GM23338 (cell line): ENCODE data around the gene CLEC3B. TPM values are rescaled to one million over a fixed set of nuclear protein-coding genes. Genes with fewer than 3 reads are reported as not detected.

Source experiments
- ATAC-seq: fragments of 200-7000 bp; cut with Tn5 transposase; 3 replicates; pipeline ENCODE4 v1.9.1; 2020
- DNase-seq: peaks from one replicate; pipeline ENCODE4 v3.0.0-alpha.2; 2015; ENCODE audit warnings: low spot score
- H2AFZ ChIP-seq: fragments of 200-600 bp; sonication (generic); 2 replicates; pipeline ENCODE4 v1.8.0; 2016; ENCODE audit warnings: antibody characterized with exemption, mild to moderate bottlenecking, moderate library complexity
- H3F3A ChIP-seq: fragments of 200-600 bp; sonication (generic); replicated peaks from 2 replicates; pipeline ENCODE4 v1.8.0; 2017; ENCODE audit warnings: antibody characterized with exemption, mixed run types, low read depth
- H3K27ac ChIP-seq: fragments of 200-600 bp; sonication (generic); 2 replicates; pipeline ENCODE4 v1.6.1; 2016; ENCODE audit warnings: low read depth
- H3K27me3 ChIP-seq: fragments of 200-600 bp; sonication (generic); 2 replicates; pipeline ENCODE4 v1.8.0; 2016; ENCODE audit warnings: mild to moderate bottlenecking, mixed run types, moderate library complexity; ENCODE audit not compliant: insufficient read depth
- H3K36me3 ChIP-seq: fragments of 200-600 bp; sonication (generic); 2 replicates; pipeline ENCODE4 v1.8.0; 2016; ENCODE audit warnings: mild to moderate bottlenecking; ENCODE audit not compliant: insufficient read depth
- H3K4me1 ChIP-seq: fragments of 200-600 bp; sonication (generic); 2 replicates; pipeline ENCODE4 v1.8.0; 2016; ENCODE audit warnings: mild to moderate bottlenecking, moderate library complexity; ENCODE audit not compliant: insufficient read depth
- H3K4me2 ChIP-seq: fragments of 200-600 bp; sonication (generic); 2 replicates; pipeline ENCODE4 v1.7.1; 2017; ENCODE audit warnings: mixed run types
- H3K4me3 ChIP-seq: fragments of 200-600 bp; sonication (generic); 2 replicates; pipeline ENCODE4 v1.6.1; 2016; ENCODE audit warnings: mixed run types
- H3K79me2 ChIP-seq: fragments of 200-600 bp; sonication (generic); replicated peaks from 2 replicates; pipeline ENCODE4 v1.8.0; 2017; ENCODE audit warnings: mild to moderate bottlenecking; ENCODE audit not compliant: insufficient read depth
- H3K9me2 ChIP-seq: fragments of 200-600 bp; sonication (generic); 2 replicates; pipeline ENCODE4 v1.8.0; 2017; ENCODE audit not compliant: insufficient read depth
- H4K20me1 ChIP-seq: fragments of 200-600 bp; sonication (generic); replicated peaks from 2 replicates; pipeline ENCODE4 v1.8.0; 2017; ENCODE audit warnings: mild to moderate bottlenecking; ENCODE audit not compliant: insufficient read depth
- H3K27ac Mint-ChIP-seq: 2 replicates; pipeline ENCODE4 v1.8.0; 2020; ENCODE audit warnings: inconsistent platforms, mild to moderate bottlenecking, moderate library complexity, mixed read lengths
- H3K27me3 Mint-ChIP-seq: 3 replicates; pipeline ENCODE4 v1.8.0; 2022; ENCODE audit warnings: low read depth, mild to moderate bottlenecking, moderate library complexity, mixed read lengths, inconsistent platforms; ENCODE audit not compliant: insufficient read depth, poor library complexity
- H3K36me3 Mint-ChIP-seq: 3 replicates; pipeline ENCODE4 v1.8.0; 2021; ENCODE audit warnings: low read depth, mild to moderate bottlenecking, inconsistent platforms, moderate library complexity, mixed read lengths
- H3K4me1 Mint-ChIP-seq: 3 replicates; pipeline ENCODE4 v1.8.0; 2020; ENCODE audit warnings: mild to moderate bottlenecking, inconsistent platforms, mixed read lengths
- H3K4me3 Mint-ChIP-seq: 3 replicates; pipeline ENCODE4 v1.8.0; 2021; ENCODE audit warnings: moderate library complexity, mild to moderate bottlenecking, inconsistent platforms, mixed read lengths
- H3K9me3 Mint-ChIP-seq: 3 replicates; pipeline ENCODE4 v1.8.0; 2020; ENCODE audit warnings: moderate library complexity, mild to moderate bottlenecking, inconsistent platforms, mixed read lengths
- CREB1 ChIP-seq: fragments of 250-450 bp; sonication (Bioruptor Pico); IDR thresholded peaks from 2 replicates; pipeline ENCODE4 v1.5.0; 2020; ENCODE audit warnings: low read depth, mild to moderate bottlenecking, moderate library complexity
- EZH2 ChIP-seq: fragments of 200-600 bp; sonication (generic); IDR thresholded peaks from one replicate; pipeline ENCODE4 v1.8.0; 2017; ENCODE audit warnings: antibody characterized with exemption, mild to moderate bottlenecking, low read depth; ENCODE audit not compliant: unreplicated experiment
- EZH2phosphoT487 ChIP-seq: fragments of 200-600 bp; sonication (generic); IDR thresholded peaks from one replicate; pipeline ENCODE4 v1.8.1; 2018; ENCODE audit warnings: antibody characterized with exemption; ENCODE audit not compliant: unreplicated experiment
- JUNB ChIP-seq: IDR thresholded peaks from one replicate; pipeline ENCODE4 v1.6.1; 2016; ENCODE audit warnings: antibody characterized with exemption; ENCODE audit not compliant: unreplicated experiment
- NANOG ChIP-seq: IDR thresholded peaks from 2 replicates; pipeline ENCODE4 v1.6.1; 2016; ENCODE audit warnings: antibody characterized with exemption, borderline replicate concordance
- POLR2AphosphoS5 ChIP-seq: IDR thresholded peaks from 2 replicates; pipeline ENCODE4 v1.6.1; 2016; ENCODE audit warnings: antibody characterized with exemption, low read depth
- STAT1 ChIP-seq: IDR thresholded peaks from one replicate; pipeline ENCODE4 v1.6.1; 2016; ENCODE audit warnings: antibody characterized with exemption; ENCODE audit not compliant: unreplicated experiment
- ZNF114 ChIP-seq: fragments of 250-450 bp; sonication (Bioruptor Pico); IDR thresholded peaks from 2 replicates; pipeline ENCODE4 v1.5.0; 2020; ENCODE audit warnings: mild to moderate bottlenecking, moderate library complexity
- ZNF331 ChIP-seq: fragments of 250-450 bp; sonication (Bioruptor Pico); IDR thresholded peaks from 2 replicates; pipeline ENCODE4 v1.5.0; 2020; ENCODE audit warnings: low read depth, mild to moderate bottlenecking, moderate library complexity
- polyA plus RNA-seq: library from polyadenylated mRNA; unstranded; fragments of >200 nt; fragmentation: Nextera tagmentation; extraction: Ambion mirVana; gene quantifications from 2 replicates; pipeline ENCODE4 v1.2.1, GENCODE V29; 2016
- total RNA-seq: library from RNA; depleted of rRNA; stranded (reverse); fragments of >200 nt; shearing (Covaris generic); gene quantifications from 2 replicates; pipeline ENCODE4 v1.2.3, GENCODE V29; 2014
- TF ChIP-seq, protein P1 (sequence below), 2 experiments: fragments of 200-600 bp in 1 of 2; sonication (generic) in 1 of 2; conservative IDR thresholded peaks; 2 replicates each; pipeline versions ENCODE4 v1.5.1 to v1.6.1; 2016 to 2017; ENCODE audit warnings: antibody characterized with exemption in 2 of 2, low read depth in 2 of 2, mild to moderate bottlenecking in 2 of 2, moderate library complexity in 1 of 2
- TF ChIP-seq, protein P2 (sequence below): IDR thresholded peaks from 2 replicates; pipeline ENCODE4 v1.6.1; 2016; ENCODE audit warnings: antibody characterized with exemption
- TF ChIP-seq, protein P3 (sequence below): fragments of 250-450 bp; sonication (Bioruptor Pico); IDR thresholded peaks from 2 replicates; pipeline ENCODE4 v1.5.0; 2020; ENCODE audit warnings: mild to moderate bottlenecking, moderate library complexity
- TF ChIP-seq, protein P4 (sequence below): IDR thresholded peaks from one replicate; pipeline ENCODE4 v1.6.1; 2018; ENCODE audit warnings: antibody characterized with exemption; ENCODE audit not compliant: unreplicated experiment

Gene CLEC3B
- total and polyA plus RNA-seq, 2 experiments from 2014 or later = not detected

DNA sequence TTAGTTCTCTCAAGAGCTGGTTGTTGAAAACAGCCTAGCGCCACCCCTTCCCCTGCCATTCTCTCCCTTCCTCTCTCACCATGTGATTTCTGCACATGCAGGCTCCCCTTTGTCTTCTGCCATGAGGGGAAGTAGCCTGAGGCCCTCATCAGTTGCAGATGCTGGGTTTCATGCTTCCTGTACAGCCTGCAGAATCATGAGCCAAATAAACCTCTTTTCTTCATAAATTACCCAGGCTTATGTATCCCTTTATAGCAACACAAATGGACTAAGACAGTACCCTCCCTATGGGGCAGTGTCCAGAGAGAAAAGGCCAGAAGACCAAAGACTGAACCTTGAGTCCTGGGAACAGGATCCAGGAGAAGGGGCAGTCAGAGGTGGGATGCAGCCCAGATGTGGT is 54.7 kb downstream of the CLEC3B start:
- H3K4me1 Mint-ChIP-seq = no peaks in the 10 kb centered on the region
- H2AFZ ChIP-seq = no peak overlapping the region
- no peaks in the 10 kb centered on the region for H3K79me2 ChIP-seq
- TF ChIP-seq ZNF331 (CRISPR knock-in tag) (no peak), CREB1 (no peak), ZNF114 (CRISPR knock-in tag) (no peak), STAT1 (no peak), EZH2 (no peak), POLR2AphosphoS5 (no peak), JUNB (no peak), NANOG (no peak), EZH2phosphoT487 (no peak)
- TF ChIP-seq, protein P1, sequence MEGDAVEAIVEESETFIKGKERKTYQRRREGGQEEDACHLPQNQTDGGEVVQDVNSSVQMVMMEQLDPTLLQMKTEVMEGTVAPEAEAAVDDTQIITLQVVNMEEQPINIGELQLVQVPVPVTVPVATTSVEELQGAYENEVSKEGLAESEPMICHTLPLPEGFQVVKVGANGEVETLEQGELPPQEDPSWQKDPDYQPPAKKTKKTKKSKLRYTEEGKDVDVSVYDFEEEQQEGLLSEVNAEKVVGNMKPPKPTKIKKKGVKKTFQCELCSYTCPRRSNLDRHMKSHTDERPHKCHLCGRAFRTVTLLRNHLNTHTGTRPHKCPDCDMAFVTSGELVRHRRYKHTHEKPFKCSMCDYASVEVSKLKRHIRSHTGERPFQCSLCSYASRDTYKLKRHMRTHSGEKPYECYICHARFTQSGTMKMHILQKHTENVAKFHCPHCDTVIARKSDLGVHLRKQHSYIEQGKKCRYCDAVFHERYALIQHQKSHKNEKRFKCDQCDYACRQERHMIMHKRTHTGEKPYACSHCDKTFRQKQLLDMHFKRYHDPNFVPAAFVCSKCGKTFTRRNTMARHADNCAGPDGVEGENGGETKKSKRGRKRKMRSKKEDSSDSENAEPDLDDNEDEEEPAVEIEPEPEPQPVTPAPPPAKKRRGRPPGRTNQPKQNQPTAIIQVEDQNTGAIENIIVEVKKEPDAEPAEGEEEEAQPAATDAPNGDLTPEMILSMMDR (conservative IDR thresholded peaks at IDR 0.05; ENCODE audit: low read depth in 2 of 2) = no peak
- TF ChIP-seq, protein P2, sequence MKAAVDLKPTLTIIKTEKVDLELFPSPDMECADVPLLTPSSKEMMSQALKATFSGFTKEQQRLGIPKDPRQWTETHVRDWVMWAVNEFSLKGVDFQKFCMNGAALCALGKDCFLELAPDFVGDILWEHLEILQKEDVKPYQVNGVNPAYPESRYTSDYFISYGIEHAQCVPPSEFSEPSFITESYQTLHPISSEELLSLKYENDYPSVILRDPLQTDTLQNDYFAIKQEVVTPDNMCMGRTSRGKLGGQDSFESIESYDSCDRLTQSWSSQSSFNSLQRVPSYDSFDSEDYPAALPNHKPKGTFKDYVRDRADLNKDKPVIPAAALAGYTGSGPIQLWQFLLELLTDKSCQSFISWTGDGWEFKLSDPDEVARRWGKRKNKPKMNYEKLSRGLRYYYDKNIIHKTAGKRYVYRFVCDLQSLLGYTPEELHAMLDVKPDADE = no peak
- TF ChIP-seq, protein P3, sequence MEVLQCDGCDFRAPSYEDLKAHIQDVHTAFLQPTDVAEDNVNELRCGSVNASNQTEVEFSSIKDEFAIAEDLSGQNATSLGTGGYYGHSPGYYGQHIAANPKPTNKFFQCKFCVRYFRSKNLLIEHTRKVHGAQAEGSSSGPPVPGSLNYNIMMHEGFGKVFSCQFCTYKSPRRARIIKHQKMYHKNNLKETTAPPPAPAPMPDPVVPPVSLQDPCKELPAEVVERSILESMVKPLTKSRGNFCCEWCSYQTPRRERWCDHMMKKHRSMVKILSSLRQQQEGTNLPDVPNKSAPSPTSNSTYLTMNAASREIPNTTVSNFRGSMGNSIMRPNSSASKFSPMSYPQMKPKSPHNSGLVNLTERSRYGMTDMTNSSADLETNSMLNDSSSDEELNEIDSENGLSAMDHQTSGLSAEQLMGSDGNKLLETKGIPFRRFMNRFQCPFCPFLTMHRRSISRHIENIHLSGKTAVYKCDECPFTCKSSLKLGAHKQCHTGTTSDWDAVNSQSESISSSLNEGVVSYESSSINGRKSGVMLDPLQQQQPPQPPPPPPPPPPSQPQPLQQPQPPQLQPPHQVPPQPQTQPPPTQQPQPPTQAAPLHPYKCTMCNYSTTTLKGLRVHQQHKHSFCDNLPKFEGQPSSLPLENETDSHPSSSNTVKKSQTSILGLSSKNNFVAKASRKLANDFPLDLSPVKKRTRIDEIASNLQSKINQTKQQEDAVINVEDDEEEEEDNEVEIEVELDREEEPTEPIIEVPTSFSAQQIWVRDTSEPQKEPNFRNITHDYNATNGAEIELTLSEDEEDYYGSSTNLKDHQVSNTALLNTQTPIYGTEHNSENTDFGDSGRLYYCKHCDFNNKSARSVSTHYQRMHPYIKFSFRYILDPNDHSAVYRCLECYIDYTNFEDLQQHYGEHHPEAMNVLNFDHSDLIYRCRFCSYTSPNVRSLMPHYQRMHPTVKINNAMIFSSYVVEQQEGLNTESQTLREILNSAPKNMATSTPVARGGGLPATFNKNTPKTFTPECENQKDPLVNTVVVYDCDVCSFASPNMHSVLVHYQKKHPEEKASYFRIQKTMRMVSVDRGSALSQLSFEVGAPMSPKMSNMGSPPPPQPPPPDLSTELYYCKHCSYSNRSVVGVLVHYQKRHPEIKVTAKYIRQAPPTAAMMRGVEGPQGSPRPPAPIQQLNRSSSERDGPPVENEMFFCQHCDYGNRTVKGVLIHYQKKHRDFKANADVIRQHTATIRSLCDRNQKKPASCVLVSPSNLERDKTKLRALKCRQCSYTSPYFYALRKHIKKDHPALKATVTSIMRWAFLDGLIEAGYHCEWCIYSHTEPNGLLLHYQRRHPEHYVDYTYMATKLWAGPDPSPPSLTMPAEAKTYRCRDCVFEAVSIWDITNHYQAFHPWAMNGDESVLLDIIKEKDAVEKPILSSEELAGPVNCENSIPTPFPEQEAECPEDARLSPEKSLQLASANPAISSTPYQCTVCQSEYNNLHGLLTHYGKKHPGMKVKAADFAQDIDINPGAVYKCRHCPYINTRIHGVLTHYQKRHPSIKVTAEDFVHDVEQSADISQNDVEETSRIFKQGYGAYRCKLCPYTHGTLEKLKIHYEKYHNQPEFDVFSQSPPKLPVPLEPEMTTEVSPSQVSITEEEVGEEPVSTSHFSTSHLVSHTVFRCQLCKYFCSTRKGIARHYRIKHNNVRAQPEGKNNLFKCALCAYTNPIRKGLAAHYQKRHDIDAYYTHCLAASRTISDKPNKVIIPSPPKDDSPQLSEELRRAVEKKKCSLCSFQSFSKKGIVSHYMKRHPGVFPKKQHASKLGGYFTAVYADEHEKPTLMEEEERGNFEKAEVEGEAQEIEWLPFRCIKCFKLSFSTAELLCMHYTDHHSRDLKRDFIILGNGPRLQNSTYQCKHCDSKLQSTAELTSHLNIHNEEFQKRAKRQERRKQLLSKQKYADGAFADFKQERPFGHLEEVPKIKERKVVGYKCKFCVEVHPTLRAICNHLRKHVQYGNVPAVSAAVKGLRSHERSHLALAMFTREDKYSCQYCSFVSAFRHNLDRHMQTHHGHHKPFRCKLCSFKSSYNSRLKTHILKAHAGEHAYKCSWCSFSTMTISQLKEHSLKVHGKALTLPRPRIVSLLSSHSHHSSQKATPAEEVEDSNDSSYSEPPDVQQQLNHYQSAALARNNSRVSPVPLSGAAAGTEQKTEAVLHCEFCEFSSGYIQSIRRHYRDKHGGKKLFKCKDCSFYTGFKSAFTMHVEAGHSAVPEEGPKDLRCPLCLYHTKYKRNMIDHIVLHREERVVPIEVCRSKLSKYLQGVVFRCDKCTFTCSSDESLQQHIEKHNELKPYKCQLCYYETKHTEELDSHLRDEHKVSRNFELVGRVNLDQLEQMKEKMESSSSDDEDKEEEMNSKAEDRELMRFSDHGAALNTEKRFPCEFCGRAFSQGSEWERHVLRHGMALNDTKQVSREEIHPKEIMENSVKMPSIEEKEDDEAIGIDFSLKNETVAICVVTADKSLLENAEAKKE (CRISPR knock-in tag) = no peak
- TF ChIP-seq, protein P4, sequence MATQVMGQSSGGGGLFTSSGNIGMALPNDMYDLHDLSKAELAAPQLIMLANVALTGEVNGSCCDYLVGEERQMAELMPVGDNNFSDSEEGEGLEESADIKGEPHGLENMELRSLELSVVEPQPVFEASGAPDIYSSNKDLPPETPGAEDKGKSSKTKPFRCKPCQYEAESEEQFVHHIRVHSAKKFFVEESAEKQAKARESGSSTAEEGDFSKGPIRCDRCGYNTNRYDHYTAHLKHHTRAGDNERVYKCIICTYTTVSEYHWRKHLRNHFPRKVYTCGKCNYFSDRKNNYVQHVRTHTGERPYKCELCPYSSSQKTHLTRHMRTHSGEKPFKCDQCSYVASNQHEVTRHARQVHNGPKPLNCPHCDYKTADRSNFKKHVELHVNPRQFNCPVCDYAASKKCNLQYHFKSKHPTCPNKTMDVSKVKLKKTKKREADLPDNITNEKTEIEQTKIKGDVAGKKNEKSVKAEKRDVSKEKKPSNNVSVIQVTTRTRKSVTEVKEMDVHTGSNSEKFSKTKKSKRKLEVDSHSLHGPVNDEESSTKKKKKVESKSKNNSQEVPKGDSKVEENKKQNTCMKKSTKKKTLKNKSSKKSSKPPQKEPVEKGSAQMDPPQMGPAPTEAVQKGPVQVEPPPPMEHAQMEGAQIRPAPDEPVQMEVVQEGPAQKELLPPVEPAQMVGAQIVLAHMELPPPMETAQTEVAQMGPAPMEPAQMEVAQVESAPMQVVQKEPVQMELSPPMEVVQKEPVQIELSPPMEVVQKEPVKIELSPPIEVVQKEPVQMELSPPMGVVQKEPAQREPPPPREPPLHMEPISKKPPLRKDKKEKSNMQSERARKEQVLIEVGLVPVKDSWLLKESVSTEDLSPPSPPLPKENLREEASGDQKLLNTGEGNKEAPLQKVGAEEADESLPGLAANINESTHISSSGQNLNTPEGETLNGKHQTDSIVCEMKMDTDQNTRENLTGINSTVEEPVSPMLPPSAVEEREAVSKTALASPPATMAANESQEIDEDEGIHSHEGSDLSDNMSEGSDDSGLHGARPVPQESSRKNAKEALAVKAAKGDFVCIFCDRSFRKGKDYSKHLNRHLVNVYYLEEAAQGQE = no peak
- H3K9me3 Mint-ChIP-seq = no peaks in the 10 kb centered on the region; the same call in 2 of the 3 replicates
- peaks cover 3% of the 10 kb centered on the region; the same call in 1 of the 2 replicates for H3K9me2 ChIP-seq
- H3K27me3 ChIP-seq = no peaks in the 10 kb centered on the region
- no peak overlapping the region for H3K27ac Mint-ChIP-seq
- H3K27me3 Mint-ChIP-seq = peaks cover 5% of the 10 kb centered on the region
- H3K36me3 Mint-ChIP-seq = peaks cover 14% of the 10 kb centered on the region
- no peaks in the 10 kb centered on the region for H4K20me1 ChIP-seq
- no peak overlapping the region for H3K4me3 ChIP-seq
- peaks cover 3% of the 10 kb centered on the region; the same call in 1 of the 2 replicates for H3K36me3 ChIP-seq
- ATAC-seq (no peak), DNase-seq (no peak)
- H3K4me3 Mint-ChIP-seq = no peak overlapping the region
- no peaks in the 10 kb centered on the region; the same call in 1 of the 2 replicates for H3K4me1 ChIP-seq
- H3F3A ChIP-seq = no peaks in the 10 kb centered on the region
- no peak overlapping the region for H3K4me2 ChIP-seq
- H3K27ac ChIP-seq = no peak overlapping the region
